SK-N-SH (cell line): Measurements from ENCODE around the gene TLE5. TPM values are rescaled to one million over a fixed set of nuclear protein-coding genes. Genes with fewer than 3 reads are reported as not detected.

Experiments
- CTCF ChIA-PET: fragments of 300-600, 350-600 bp; formaldehyde crosslinking; extraction: SDS; loops from one replicate; lab custom pipeline; 2021; lab: Yijun Ruan, JAX
- POLR2A ChIA-PET: fragments of 350-600 bp; sonication (Branson Sonifier 250); formaldehyde crosslinking; extraction: SDS; loops from one replicate; lab custom pipeline; 2020; ENCODE audit warnings: antibody characterized with exemption, inconsistent platforms; lab: Yijun Ruan, JAX
- DNase-seq: peaks from one replicate; pipeline ENCODE4 v3.0.0; 2012
- H2AFZ ChIP-seq: fragments of 200-600 bp; sonication (generic); 2 replicates; pipeline ENCODE4 v1.8.1; 2016; ENCODE audit warnings: antibody characterized with exemption, mild to moderate bottlenecking, low read depth
- H3F3A ChIP-seq: fragments of 200-600 bp; sonication (generic); replicated peaks from 2 replicates; pipeline ENCODE3; 2016; ENCODE audit warnings: antibody characterized with exemption, mild to moderate bottlenecking; ENCODE audit not compliant: insufficient read depth
- H3K27ac ChIP-seq, 2 experiments: fragments of 200-500 bp in 1 of 2; fragments of 200-600 bp in 1 of 2; sonication (Bioruptor generic) in 1 of 2; sonication (generic), shearing (Covaris generic) in 1 of 2; 2 replicates each; pipeline versions ENCODE4 v1.5.1 to v1.6.1; 2014 to 2016; ENCODE audit warnings: low read depth in 2 of 2, inconsistent platforms in 1 of 2, low read length in 1 of 2, mild to moderate bottlenecking in 1 of 2, mixed read lengths in 1 of 2
- H3K27me3 ChIP-seq: fragments of 200-600 bp; sonication (generic), shearing (Covaris generic); 2 replicates; pipeline ENCODE4 v1.6.1; 2016; ENCODE audit warnings: mixed run types; ENCODE audit not compliant: insufficient read depth
- H3K36me3 ChIP-seq, 2 experiments: fragments of 200-500 bp in 1 of 2; fragments of 200-600 bp in 1 of 2; sonication (Bioruptor generic) in 1 of 2; sonication (generic) in 1 of 2; replicated peaks in 1 of 2; 2 replicates each; pipeline versions ENCODE3 to v1.5.1; 2014 to 2016; ENCODE audit warnings: low read length in 1 of 2, mild to moderate bottlenecking in 1 of 2; ENCODE audit not compliant: insufficient read depth in 2 of 2, control insufficient read depth in 1 of 2
- H3K4me1 ChIP-seq, 2 experiments: fragments of 200-500 bp in 1 of 2; fragments of 200-600 bp in 1 of 2; sonication (Bioruptor generic) in 1 of 2; sonication (generic), shearing (Covaris generic) in 1 of 2; 2 replicates each; pipeline versions ENCODE4 v1.5.1 to v1.6.1; 2014 to 2016; ENCODE audit warnings: low read depth in 1 of 2, low read length in 1 of 2, mixed run types in 1 of 2; ENCODE audit not compliant: insufficient read depth in 2 of 2, control insufficient read depth in 1 of 2
- H3K4me2 ChIP-seq: fragments of 200-600 bp; sonication (generic), shearing (Covaris generic); 2 replicates; pipeline ENCODE4 v1.6.1; 2017; ENCODE audit warnings: mixed run types
- H3K4me3 ChIP-seq, 2 experiments: fragments of 200-500 bp in 1 of 2; fragments of 200-600 bp in 1 of 2; sonication (Bioruptor generic) in 1 of 2; sonication (generic), shearing (Covaris generic) in 1 of 2; 2 replicates each; pipeline versions ENCODE4 v1.5.1 to v1.8.1; 2014 to 2016; ENCODE audit warnings: low read depth in 2 of 2, inconsistent platforms in 1 of 2, low read length in 1 of 2, mild to moderate bottlenecking in 1 of 2, mixed read lengths in 1 of 2, moderate library complexity in 1 of 2
- H3K79me2 ChIP-seq: fragments of 200-600 bp; sonication (generic); 2 replicates; pipeline ENCODE4 v1.8.1; 2017; ENCODE audit warnings: mild to moderate bottlenecking; ENCODE audit not compliant: insufficient read depth
- H3K9ac ChIP-seq: fragments of 200-600 bp; sonication (generic); 2 replicates; pipeline ENCODE4 v1.6.1; 2017; ENCODE audit warnings: mixed run types
- H3K9me2 ChIP-seq: fragments of 200-600 bp; sonication (generic); 2 replicates; pipeline ENCODE4 v1.6.1; 2017; ENCODE audit warnings: mixed run types
- H3K9me3 ChIP-seq: fragments of 200-600 bp; sonication (generic); 2 replicates; pipeline ENCODE4 v1.6.1; 2017; ENCODE audit warnings: mixed run types, mild to moderate bottlenecking, moderate library complexity
- H4K20me1 ChIP-seq: fragments of 200-600 bp; sonication (generic); 2 replicates; pipeline ENCODE4 v1.6.1; 2017; ENCODE audit warnings: mild to moderate bottlenecking, mixed run types; ENCODE audit not compliant: insufficient read depth
- EP300 ChIP-seq, 2 experiments: IDR thresholded peaks; 2 replicates each; pipeline versions ENCODE4 v1.4.0 to v1.6.1; 2012; ENCODE audit warnings: borderline replicate concordance in 1 of 2, low read depth in 1 of 2, low read length in 1 of 2
- EZH2phosphoT487 ChIP-seq: fragments of 200-600 bp; sonication (generic); IDR thresholded peaks from 2 replicates; pipeline ENCODE4 v1.6.1; 2017; ENCODE audit warnings: low read depth, mixed run types, mild to moderate bottlenecking, antibody characterized with exemption, moderate library complexity, borderline replicate concordance
- GABPA ChIP-seq: IDR thresholded peaks from 2 replicates; pipeline ENCODE4 v1.4.0; 2012; ENCODE audit warnings: low read depth, mild to moderate bottlenecking
- MXI1 ChIP-seq: IDR thresholded peaks from 2 replicates; pipeline ENCODE4 v1.6.1; 2012; ENCODE audit warnings: mild to moderate bottlenecking, low read depth, low read length, improper control_type of control experiment
- PBX3 ChIP-seq: IDR thresholded peaks from 2 replicates; pipeline ENCODE4; 2012
- SMC3 ChIP-seq: IDR thresholded peaks from 2 replicates; pipeline ENCODE4 v1.6.1; 2012; ENCODE audit warnings: low read depth, low read length, improper control_type of control experiment
- TCF12 ChIP-seq: IDR thresholded peaks from 2 replicates; pipeline ENCODE4 v1.4.0; 2012
- TEAD4 ChIP-seq: IDR thresholded peaks from 2 replicates; pipeline ENCODE4 v1.4.0; 2012; ENCODE audit warnings: mild to moderate bottlenecking, borderline replicate concordance; ENCODE audit not compliant: insufficient read depth
- USF2 ChIP-seq: fragments of 150-350 bp; IDR thresholded peaks from 2 replicates; pipeline ENCODE4 v1.6.1; 2017; ENCODE audit warnings: antibody characterized with exemption, low read length, low read depth, borderline replicate concordance
- WGBS: methylation state at CpG from one replicate; pipeline ENCODE4 v1.1.6; 2017; ENCODE audit warnings: low lambda C conversion rate; 5-methylcytosine and 5-hydroxymethylcytosine counted together
- polyA plus RNA-seq, 3 experiments: library from polyadenylated mRNA; depleted of rRNA; stranded (reverse); fragments of >200 nt; gene quantifications; 2 replicates each; pipeline ENCODE4 v1.2.3, GENCODE V29; 2012
- TF ChIP-seq, protein P1 (sequence below): IDR thresholded peaks from 2 replicates; pipeline ENCODE4 v1.6.1; 2012; ENCODE audit warnings: mild to moderate bottlenecking, low read depth, low read length, moderate library complexity
- TF ChIP-seq, protein P2 (sequence below): fragments of 150-350 bp; IDR thresholded peaks from 2 replicates; pipeline ENCODE4 v1.6.1; 2016; ENCODE audit warnings: mild to moderate bottlenecking, low read depth, low read length

Gene TLE5
- polyA plus RNA-seq, 1 of the 3 experiments (the other 2 are of a cell fraction), result 519 TPM

DNA sequence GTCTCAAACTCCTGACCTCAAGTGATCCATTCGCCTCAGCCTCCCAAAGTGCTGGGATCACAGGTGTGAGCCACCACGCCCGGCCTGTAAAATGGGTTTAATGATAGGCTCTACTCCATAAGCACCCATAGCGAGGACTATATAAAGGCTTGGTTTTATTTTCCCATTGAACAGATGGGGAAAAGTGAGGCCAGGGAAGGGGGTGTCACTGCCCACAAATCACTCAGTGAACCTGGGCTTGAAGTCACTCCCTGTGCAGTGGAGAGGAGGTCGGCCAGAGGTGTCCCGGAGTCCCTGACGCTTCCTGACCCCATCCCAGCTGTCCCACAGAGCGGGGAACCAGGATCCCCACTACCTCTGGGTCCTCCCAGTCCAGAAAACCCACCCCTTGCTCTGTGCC lies 48.2 kb downstream of the TLE5 start:
- Histone ChIP-seq H3K4me1 (no peaks in the 10 kb centered on the region), H3K79me2 (no peaks in the 10 kb centered on the region), H4K20me1 (no peaks in the 10 kb centered on the region), H2AFZ (no peak overlapping the region), H3K9ac (no peak overlapping the region), H3K4me2 (no peak overlapping the region), H3K9me2 (no peaks in the 10 kb centered on the region), H3K36me3 (no peaks in the 10 kb centered on the region), H3K9me3 (no peaks in the 10 kb centered on the region), H3K27me3 (peaks cover 18% of the 10 kb centered on the region), H3K4me3 (no peak overlapping the region)
- WGBS, result 75% methylated on average over 6 of the region's 8 CpGs
- CTCF ChIA-PET, result interaction anchor here (1.2 to 4.5 kb wide), 2 partner anchors 22 to 66 kb away, joined by 3 to 17 read pairs; no protein-coding TSS in a partner anchor
- no peak for DNase-seq
- TF ChIP-seq TEAD4 (no peak), TCF12 (no peak), EZH2phosphoT487 (no peak), GABPA (no peak), USF2 (no peak), SMC3 (no peak), PBX3 (no peak), EP300 (IDR thresholded peaks at IDR 0.05; ENCODE audit: borderline replicate concordance in 1 of 2, low read depth in 1 of 2, low read length in 1 of 2) (no peak), MXI1 (no peak)
- TF ChIP-seq, protein P1, sequence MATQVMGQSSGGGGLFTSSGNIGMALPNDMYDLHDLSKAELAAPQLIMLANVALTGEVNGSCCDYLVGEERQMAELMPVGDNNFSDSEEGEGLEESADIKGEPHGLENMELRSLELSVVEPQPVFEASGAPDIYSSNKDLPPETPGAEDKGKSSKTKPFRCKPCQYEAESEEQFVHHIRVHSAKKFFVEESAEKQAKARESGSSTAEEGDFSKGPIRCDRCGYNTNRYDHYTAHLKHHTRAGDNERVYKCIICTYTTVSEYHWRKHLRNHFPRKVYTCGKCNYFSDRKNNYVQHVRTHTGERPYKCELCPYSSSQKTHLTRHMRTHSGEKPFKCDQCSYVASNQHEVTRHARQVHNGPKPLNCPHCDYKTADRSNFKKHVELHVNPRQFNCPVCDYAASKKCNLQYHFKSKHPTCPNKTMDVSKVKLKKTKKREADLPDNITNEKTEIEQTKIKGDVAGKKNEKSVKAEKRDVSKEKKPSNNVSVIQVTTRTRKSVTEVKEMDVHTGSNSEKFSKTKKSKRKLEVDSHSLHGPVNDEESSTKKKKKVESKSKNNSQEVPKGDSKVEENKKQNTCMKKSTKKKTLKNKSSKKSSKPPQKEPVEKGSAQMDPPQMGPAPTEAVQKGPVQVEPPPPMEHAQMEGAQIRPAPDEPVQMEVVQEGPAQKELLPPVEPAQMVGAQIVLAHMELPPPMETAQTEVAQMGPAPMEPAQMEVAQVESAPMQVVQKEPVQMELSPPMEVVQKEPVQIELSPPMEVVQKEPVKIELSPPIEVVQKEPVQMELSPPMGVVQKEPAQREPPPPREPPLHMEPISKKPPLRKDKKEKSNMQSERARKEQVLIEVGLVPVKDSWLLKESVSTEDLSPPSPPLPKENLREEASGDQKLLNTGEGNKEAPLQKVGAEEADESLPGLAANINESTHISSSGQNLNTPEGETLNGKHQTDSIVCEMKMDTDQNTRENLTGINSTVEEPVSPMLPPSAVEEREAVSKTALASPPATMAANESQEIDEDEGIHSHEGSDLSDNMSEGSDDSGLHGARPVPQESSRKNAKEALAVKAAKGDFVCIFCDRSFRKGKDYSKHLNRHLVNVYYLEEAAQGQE, result no peak
- TF ChIP-seq, protein P2, sequence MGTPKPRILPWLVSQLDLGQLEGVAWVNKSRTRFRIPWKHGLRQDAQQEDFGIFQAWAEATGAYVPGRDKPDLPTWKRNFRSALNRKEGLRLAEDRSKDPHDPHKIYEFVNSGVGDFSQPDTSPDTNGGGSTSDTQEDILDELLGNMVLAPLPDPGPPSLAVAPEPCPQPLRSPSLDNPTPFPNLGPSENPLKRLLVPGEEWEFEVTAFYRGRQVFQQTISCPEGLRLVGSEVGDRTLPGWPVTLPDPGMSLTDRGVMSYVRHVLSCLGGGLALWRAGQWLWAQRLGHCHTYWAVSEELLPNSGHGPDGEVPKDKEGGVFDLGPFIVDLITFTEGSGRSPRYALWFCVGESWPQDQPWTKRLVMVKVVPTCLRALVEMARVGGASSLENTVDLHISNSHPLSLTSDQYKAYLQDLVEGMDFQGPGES, result no peak
- TF ChIP-seq, all 33 proteins: peak for 0
- Histone ChIP-seq H3F3A (peaks cover 5% of the 10 kb centered on the region), H3K27ac (no peak overlapping the region)
- POLR2A ChIA-PET, result no interaction called here
